Fibroblast of skin of right quadriceps (primary cell): Measurements from ENCODE around the gene PXDN.
"Not testable (repeated sequence)": the region's sequence is repeated elsewhere in the genome, so short reads cannot be mapped to it uniquely, and the experiment has no call there.

ENCODE experiments used
- DNase-seq: peaks from one replicate; pipeline ENCODE4 v3.0.0-alpha.2; 2013

The PXDN gene

GRCh38 chr2:1775511-1776035 is 31.3 kb upstream of the PXDN start:
- DNase-seq, result no peak

- DNase-seq, result no peak
Measured at GRCh38 chr2:1774929-1775328, 30.6 kb upstream of the PXDN start.

DNA sequence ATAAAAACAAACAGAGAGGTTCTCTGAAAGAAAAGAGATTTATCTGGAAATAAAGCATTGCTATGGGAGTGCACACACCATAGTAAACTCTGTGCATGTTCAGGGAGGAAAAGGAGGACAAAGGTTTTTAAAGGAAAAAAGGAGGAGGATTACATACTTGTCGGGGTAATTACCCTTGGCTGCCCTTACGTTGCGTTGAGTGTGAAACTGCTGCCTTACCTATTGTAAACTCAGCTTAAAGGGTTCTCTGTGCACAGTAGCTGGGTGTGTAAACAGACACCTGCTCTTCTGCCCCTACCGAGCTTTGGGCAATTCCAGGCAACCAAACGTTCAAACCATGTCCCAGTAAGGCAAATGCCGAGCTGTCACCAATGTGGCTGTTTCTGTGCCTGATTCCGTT is 29.6 kb upstream of the PXDN start:
- no peak for DNase-seq

DNA sequence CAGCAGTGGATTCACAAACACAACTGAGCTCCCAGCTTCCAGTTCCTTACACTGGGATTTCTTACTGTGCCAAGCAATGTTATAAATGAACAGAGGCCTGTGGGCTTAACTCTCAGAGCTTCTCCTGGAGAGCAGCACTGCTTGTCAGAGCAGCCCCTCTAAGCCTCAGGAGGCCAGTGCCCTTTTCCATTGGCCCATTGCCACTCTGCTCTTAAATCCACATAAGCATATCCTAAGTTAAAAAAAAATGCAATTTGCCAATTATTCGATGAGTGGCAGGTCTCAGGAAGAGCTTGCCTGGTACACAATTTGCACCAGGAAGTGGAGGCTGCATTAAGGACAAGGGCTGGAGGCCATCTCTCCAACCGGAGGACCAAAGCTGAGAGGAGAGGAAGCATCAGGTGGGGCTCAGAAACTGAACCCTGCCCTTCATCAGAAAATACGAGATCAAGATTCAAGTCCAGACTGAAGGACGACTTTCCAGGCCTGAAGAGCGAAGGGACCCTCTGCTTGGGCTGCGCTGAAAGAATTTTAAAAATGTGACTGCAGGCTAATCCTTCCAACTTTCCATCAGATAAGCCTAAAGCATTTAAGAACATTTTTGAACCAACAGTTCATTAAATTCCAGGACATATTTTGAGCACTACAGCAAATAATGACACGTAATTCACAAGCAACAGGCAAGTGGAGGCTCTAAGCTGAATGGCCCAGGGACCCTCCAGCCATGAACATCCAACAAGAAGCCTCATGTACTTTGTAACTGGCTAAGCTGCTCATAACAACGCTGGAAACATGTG is 28.4 kb upstream of the PXDN start:
- DNase-seq, result no peak

DNA sequence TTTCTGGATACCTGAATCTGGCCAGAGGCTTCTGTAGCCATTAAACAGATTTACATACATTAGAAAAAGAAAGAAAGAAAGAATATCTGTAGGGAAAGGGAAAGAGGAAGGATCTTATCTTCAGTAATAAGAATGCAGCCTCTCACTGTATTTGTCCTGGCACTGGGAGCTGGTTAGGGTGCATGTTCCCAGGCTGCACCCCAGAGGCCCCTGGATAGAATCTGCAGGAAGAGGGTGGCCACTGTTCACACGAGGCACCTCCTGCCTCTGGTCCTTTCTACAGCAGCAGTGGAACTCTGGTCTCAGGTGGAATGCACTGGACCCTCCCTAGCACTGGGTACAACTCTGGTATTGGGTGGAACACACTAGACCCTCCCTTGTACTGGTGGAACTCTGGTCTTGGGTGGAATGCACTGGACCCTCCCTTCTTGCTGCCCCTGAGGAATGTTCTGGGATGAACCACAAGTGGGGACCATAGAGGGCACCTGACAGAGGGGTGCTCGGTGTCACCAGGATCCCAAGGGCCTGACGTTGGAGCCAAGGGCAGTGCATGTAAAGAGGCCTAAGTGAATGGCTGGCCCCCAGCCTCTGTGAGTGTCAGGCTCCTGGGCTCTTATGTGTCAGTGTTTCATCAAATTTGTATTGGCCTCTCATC is 27.4 kb upstream of the PXDN start:
- DNase-seq, result no peak

GRCh38 chr2:1770566-1771380 is 26.5 kb upstream of the PXDN start:
- DNase-seq, result no peak

DNA sequence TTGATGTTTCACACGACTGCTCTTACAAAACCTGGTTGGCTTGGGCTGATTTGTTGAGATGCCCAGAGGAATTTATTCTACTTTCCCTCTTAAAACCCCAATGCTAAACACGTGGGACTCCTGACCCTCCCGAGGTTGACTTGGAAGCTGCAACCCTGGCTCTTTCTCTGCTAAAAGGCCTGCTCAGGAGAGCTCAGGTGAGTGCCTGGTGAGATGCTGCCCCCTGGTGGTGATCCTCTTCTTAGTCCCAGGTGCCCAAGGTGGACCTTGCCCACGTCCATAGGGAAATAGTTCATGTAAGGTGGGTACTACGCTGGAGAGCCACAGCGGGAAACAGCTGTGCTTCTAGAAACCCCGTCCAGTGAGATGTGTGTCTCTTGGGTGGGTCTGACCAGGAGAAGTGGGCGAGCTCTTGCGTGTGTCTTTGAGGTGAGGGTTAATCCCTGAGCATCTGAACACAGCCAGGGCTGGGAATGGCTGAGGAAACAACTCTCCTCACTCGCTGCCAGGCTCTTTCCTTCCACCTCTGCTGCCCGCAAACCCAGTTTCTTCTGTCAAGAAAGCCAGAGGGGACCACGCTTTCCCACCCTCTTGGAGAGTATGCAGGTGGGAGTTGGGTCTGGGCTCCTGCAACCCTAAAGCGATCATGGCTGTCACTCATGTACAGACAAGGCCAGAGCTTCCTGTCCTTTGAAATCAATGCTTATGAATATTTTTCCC is 25.5 kb upstream of the PXDN start:
- DNase-seq, result peak; percentile 48

DNA sequence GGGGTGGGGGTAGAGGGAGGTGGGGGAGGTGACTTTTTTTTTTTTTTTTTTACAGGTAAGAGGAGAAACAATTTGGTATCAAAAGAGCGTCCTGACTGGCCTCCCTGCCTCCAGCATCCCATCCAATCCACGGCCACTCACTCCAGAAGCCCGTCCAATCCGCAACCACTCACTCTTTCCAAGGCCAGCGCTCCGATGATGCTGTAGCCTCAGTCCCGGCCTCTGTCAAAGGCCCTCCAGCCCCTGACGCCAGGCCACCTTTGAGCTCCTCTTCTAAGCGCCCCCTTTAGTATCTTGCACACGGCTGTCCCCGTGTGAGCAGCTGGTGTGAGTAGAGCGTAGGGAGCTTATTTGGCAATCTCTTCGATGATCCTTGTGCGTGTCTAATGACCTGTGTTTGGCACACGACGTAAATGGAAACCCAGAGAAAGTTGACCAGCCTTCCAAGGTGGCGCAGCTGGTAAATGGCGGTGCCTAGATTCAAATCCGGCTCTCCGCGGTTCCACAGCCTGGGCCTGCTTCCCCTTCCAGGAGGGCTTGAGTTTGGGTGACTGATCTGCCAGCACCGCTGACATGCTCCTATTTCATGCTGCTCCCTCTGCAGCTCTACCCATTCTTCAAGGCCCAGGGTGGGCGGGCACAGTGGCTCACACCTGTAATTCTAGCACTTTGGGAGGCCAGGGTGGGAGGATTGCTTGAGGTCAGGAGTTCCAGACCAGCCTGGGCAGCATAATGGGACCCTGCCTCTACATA is 23.8 kb upstream of the PXDN start:
- no peak for DNase-seq

DNA sequence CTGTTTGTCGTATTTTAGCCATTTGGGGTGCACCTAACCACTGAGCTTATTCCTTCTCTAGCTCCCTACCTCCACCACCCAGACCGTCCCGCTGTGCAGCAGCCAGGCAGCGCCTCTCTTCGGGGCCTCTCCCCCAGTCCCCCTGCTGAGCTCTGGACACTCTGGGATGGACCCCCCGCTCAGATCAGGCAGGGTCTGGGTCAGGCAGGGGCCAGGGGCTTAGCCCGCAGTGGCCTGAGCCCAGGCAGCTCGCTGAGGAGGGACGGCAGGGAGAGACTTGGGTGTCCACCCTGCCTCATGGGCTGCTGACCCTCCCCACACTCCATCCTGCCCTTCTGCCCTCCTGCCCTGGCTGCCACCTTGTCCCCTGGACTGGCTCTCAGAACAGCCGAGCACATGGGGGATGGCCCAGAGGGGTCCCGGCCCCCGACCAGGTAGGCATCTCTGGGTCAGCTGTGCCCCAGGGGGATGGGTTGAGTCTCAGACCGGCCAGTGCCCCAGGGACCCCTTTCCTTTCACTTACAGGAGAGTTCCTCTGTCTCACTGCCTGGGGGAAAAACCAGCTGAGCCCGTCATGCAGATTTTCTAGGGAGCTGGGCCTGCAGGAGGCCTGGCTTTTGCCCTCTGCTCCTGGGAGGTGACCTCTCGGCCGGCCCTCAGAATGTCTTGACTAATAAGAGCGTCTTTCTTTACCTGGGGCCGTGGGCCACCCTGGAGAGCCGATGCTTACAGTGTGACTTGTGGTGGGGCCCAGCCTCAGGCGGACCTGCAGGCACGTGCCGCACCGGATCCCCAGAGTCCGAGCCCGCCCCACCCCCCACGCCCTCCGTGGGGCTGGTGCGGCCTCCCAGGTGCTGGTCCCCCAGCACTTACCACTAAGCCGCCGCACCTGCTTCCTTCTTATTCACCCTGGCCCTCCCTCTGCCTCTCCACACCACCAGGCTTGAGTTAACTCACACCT is 22.8 kb upstream of the PXDN start:
- no peak for DNase-seq

DNA sequence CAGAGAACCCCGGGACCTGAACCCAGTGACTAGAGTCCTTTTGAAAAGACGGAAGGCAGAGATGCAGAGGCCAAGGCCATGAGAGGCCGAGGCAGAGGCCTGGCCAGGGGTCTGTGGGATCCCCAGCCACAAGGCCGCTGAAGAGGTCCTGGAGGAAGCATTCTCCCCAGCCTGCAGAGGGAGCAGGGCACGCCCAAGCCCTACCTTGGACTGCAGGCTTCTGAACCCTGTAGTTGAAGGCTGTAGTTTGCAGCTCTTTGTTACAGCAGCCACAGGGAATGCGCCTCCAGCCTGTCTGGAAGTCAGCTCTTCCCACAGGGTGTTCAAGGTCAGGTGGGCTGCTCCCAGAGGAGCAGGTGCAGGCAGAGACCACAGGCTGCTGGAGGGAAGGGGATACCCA is 22.1 kb upstream of the PXDN start:
- DNase-seq, result no peak

DNA sequence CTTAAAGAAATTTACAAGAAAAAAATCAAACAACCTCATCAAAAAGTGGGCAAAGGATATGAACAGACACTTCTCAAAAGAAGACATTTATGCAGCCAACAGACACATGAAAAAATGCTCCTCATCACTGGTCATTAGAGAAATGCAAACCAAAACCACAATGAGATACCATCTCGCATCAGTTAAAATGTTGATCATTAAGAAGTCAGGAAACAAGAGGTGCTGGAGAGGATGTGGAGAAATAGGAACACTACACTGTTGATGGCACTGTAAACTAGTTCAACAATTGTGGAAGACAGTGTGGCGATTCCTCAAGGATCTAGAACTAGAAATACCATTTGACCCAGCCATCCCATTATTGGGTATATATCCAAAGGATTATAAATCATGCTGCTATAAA is 20.9 kb upstream of the PXDN start:
- DNase-seq, result not testable (repeated sequence)

- no peak for DNase-seq
Measured at GRCh38 chr2:1759611-1759930, 15.3 kb upstream of the PXDN start.

GRCh38 chr2:1758774-1759610 is 14.7 kb upstream of the PXDN start:
- no peak for DNase-seq

- DNase-seq, result no peak
Measured at GRCh38 chr2:1758171-1758570, 13.9 kb upstream of the PXDN start.

GRCh38 chr2:1757567-1757966 is 13.3 kb upstream of the PXDN start:
- no peak for DNase-seq

GRCh38 chr2:1757146-1757545 is 12.8 kb upstream of the PXDN start:
- DNase-seq, result not testable (repeated sequence)

GRCh38 chr2:1756456-1756855 is 12.1 kb upstream of the PXDN start:
- DNase-seq, result no peak

DNA sequence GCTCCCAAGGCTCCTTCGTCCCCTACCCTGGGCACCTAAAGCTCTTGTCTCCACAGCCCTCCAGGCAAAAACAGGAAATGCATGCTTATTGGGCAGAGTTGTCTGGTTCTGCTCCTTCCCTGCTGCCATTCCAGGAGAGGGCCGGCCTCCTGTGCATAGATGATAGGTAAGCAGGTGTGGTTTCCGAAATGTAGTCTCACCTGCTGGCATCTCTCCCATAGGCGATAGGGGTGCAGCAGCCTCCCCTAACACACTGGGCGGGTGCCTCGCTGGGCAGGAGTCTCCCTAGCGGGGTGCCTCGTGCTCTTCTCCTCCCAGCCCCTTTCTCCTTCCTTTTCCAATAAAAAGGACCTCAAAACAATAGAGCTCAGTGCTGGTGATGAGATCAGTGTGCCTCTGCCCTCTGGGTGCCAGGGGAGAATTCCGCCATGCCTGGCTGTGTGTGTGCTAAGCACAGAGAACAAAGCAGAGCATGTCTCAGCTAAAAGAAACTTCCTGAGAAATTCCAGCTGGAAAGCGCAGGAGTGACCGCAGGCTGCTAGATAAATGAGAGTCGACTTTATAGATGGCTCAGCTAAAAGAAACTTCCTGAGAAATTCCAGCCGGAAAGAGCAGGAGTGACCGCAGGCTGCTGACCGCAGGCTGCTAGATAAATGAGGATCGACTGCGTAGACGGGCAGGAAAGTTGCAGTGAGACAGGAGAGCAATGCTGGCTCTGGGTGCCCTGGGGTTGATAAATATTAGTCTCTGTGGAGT is 11.3 kb upstream of the PXDN start:
- DNase-seq, result no peak

GRCh38 chr2:1754461-1755170 is 10.3 kb upstream of the PXDN start:
- no peak for DNase-seq
